Fibroblast of lung (primary cell): Measurements from ENCODE around the gene PACRG. TPM values are rescaled to one million over a fixed set of nuclear protein-coding genes. Genes with fewer than 3 reads are reported as not detected.

Source experiments
- DNase-seq, 2 donors: peaks; one replicate each; pipeline versions ENCODE4 v3.0.0 to v3.0.0-alpha.2; 2010; ENCODE audit warnings: low read depth in 2 of 2
- H2AFZ ChIP-seq: 2 replicates; pipeline ENCODE4 v1.5.1; 2012; ENCODE audit warnings: low read length, control low read depth, inconsistent platforms
- H3K27ac ChIP-seq: 2 replicates; pipeline ENCODE4 v1.5.1; 2011; ENCODE audit warnings: low read length, control low read depth; ENCODE audit not compliant: insufficient read depth
- H3K27me3 ChIP-seq: 2 replicates; pipeline ENCODE4 v1.5.1; 2011; ENCODE audit warnings: mild to moderate bottlenecking, low read length; ENCODE audit not compliant: control insufficient read depth, insufficient read depth
- H3K36me3 ChIP-seq: 2 replicates; pipeline ENCODE4 v1.5.1; 2011; ENCODE audit warnings: low read length; ENCODE audit not compliant: control insufficient read depth, insufficient read depth
- H3K4me1 ChIP-seq: 2 replicates; pipeline ENCODE4 v1.5.1; 2011; ENCODE audit warnings: low read length; ENCODE audit not compliant: control insufficient read depth, insufficient read depth; ENCODE audit errors: extremely low read depth
- H3K4me2 ChIP-seq: 2 replicates; pipeline ENCODE4 v1.5.1; 2011; ENCODE audit warnings: low read length, control low read depth; ENCODE audit not compliant: insufficient read depth; ENCODE audit errors: extremely low read depth
- H3K4me3 ChIP-seq, 4 experiments: fragments of 200-600 bp in 1 of 4; sonication (generic) in 1 of 4; replicated peaks in 1 of 4; 2 replicates each; pipeline ENCODE4 v1.5.1; 2011 to 2016; ENCODE audit warnings: low read length in 4 of 4, low read depth in 3 of 4, mild to moderate bottlenecking in 3 of 4, control low read depth in 2 of 4, inconsistent platforms in 1 of 4, mixed read lengths in 1 of 4; ENCODE audit not compliant: insufficient read depth in 1 of 4; ENCODE audit errors: control extremely low read depth in 1 of 4
- H3K79me2 ChIP-seq: 2 replicates; pipeline ENCODE4 v1.5.1; 2012; ENCODE audit warnings: mild to moderate bottlenecking, low read length, inconsistent platforms; ENCODE audit not compliant: control insufficient read depth, insufficient read depth
- H3K9ac ChIP-seq: 2 replicates; pipeline ENCODE4 v1.5.1; 2011; ENCODE audit warnings: mild to moderate bottlenecking, low read length, control low read depth; ENCODE audit not compliant: insufficient read depth
- H3K9me3 ChIP-seq: 2 replicates; pipeline ENCODE4 v1.5.1; 2012; ENCODE audit warnings: low read depth, low read length; ENCODE audit not compliant: control insufficient read depth, insufficient read depth
- H4K20me1 ChIP-seq: 2 replicates; pipeline ENCODE4 v1.5.1; 2011; ENCODE audit warnings: low read length; ENCODE audit not compliant: control insufficient read depth, insufficient read depth; ENCODE audit errors: extremely low read depth
- EZH2 ChIP-seq: IDR thresholded peaks from 2 replicates; pipeline ENCODE4 v1.5.1; 2012; ENCODE audit warnings: low read length, control low read depth, mild to moderate bottlenecking; ENCODE audit errors: missing control alignments
- polyA plus RNA-seq, 2 donors: library from polyadenylated mRNA; depleted of rRNA in 1 of 2; stranded (reverse) in 1 of 2; unstranded in 1 of 2; fragments of >200 nt; gene quantifications; 2 replicates each; pipeline ENCODE4 v1.2.1, GENCODE V29; 2011 to 2012; ENCODE audit warnings: missing spikeins in 1 of 2
- total RNA-seq: library from RNA; depleted of rRNA; stranded (reverse); fragments of >200 nt; gene quantifications from 2 replicates; pipeline ENCODE4 v1.2.1, GENCODE V29; 2014
- TF ChIP-seq, protein P1 (sequence below), 2 donors: IDR thresholded peaks in 1 of 2; conservative IDR thresholded peaks in 1 of 2; 1 replicate in 1 of 2; 2 replicates in 1 of 2; pipeline ENCODE4 v1.5.1; 2011 to 2012; ENCODE audit warnings: low read length in 2 of 2, control low read depth in 1 of 2, inconsistent platforms in 1 of 2, low read depth in 1 of 2, mild to moderate bottlenecking in 1 of 2

PACRG gene
- total and polyA plus RNA-seq, 2 donors (not counting 1 experiment from before 2014, with no cell fraction given) = 0.30 to 0.66 TPM

DNA sequence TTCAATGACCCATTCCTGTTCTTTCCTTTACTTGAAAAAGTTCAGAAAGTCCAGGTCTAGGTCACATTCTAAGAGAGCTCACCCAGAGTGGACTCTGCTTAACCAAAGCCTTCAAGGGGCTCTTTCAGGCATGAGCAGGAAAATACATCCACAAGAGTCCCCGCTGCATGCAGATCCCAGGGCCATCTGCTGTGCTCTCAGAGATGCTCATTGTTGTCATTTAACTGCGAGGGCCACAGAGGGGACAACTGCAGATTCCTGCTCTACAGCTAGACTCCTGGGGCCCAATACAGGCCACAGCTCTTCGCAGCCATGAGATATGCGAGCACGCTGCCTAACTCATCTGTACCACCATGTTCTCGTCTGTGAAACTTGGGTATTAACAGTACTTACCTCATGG, 391.2 kb downstream of the PACRG start:
- H3K4me1 ChIP-seq = no peaks in the 10 kb centered on the region
- H3K27me3 ChIP-seq = no peaks in the 10 kb centered on the region
- H3K9ac ChIP-seq = no peak overlapping the region
- no peaks in the 10 kb centered on the region for H3K79me2 ChIP-seq
- no peaks in the 10 kb centered on the region for H3K9me3 ChIP-seq
- no peak overlapping the region for H3K4me3 ChIP-seq
- no peaks in the 10 kb centered on the region for H3K36me3 ChIP-seq
- no peaks in the 10 kb centered on the region for H4K20me1 ChIP-seq
- H3K27ac ChIP-seq = no peak overlapping the region
- DNase-seq = no peak
- no peak overlapping the region for H2AFZ ChIP-seq
- no peak overlapping the region for H3K4me2 ChIP-seq
- TF ChIP-seq EZH2 = no peak
- TF ChIP-seq, protein P1, sequence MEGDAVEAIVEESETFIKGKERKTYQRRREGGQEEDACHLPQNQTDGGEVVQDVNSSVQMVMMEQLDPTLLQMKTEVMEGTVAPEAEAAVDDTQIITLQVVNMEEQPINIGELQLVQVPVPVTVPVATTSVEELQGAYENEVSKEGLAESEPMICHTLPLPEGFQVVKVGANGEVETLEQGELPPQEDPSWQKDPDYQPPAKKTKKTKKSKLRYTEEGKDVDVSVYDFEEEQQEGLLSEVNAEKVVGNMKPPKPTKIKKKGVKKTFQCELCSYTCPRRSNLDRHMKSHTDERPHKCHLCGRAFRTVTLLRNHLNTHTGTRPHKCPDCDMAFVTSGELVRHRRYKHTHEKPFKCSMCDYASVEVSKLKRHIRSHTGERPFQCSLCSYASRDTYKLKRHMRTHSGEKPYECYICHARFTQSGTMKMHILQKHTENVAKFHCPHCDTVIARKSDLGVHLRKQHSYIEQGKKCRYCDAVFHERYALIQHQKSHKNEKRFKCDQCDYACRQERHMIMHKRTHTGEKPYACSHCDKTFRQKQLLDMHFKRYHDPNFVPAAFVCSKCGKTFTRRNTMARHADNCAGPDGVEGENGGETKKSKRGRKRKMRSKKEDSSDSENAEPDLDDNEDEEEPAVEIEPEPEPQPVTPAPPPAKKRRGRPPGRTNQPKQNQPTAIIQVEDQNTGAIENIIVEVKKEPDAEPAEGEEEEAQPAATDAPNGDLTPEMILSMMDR (conservative IDR thresholded peaks at IDR 0.05 in 1 of 2, IDR thresholded peaks at IDR 0.05 in 1 of 2; ENCODE audit: low read depth in 1 of 2, low read length in 2 of 2) = no peak

DNA sequence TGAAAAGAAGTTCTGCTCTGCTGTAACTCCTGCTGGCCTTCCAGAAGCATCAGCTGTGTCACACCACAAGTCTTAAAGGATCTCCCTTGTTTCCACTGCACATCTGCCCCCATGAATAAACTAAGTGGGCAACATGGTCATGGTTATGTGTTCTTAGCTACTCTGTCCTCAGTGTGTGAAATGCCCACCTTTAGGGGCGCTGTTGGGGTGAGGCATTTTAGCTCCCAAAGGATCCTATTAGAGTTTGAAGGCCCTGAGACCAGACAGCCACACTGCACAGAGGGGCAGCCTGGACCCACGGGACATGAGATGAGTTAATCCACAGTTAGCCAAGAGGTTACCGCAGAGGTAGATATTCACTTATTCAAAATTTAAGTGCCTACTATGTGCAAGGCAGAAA, 392.4 kb downstream of the PACRG start:
- H4K20me1 ChIP-seq = no peaks in the 10 kb centered on the region
- no peak overlapping the region for H3K9ac ChIP-seq
- no peak overlapping the region for H3K27ac ChIP-seq
- no peaks in the 10 kb centered on the region for H3K4me1 ChIP-seq
- no peak overlapping the region for H2AFZ ChIP-seq
- no peaks in the 10 kb centered on the region for H3K36me3 ChIP-seq
- no peaks in the 10 kb centered on the region for H3K27me3 ChIP-seq
- H3K9me3 ChIP-seq = no peaks in the 10 kb centered on the region
- no peak overlapping the region for H3K4me2 ChIP-seq
- no peak for TF ChIP-seq EZH2
- TF ChIP-seq, protein P1 (conservative IDR thresholded peaks at IDR 0.05 in 1 of 2, IDR thresholded peaks at IDR 0.05 in 1 of 2; ENCODE audit: low read depth in 1 of 2, low read length in 2 of 2) = no peak
- no peaks in the 10 kb centered on the region for H3K79me2 ChIP-seq
- DNase-seq = no peak
- no peak overlapping the region for H3K4me3 ChIP-seq

DNA sequence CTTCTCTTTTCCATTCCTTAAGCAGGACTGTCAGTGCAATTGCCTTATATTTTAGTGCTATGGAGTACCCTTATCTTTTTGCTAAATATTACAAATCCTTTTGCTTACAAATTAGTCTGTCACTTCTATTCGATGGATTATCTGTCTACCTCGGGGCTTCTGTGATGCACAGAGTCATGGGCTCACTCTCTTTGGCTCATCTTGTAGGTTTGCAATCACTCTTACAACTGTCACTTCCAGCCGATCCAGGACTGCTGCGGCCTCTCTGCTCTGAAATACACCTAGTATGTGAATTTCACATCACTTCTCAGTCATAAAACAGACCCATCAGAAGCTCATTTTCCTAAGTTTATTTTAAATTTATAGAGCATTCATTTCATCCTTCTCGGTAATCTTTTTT, 393.5 kb downstream of the PACRG start:
- no peak overlapping the region for H3K9ac ChIP-seq
- H2AFZ ChIP-seq = no peak overlapping the region

More for the DNA sequence above, 393.5 kb downstream of the PACRG start:
- no peaks in the 10 kb centered on the region for H3K9me3 ChIP-seq
- H3K27me3 ChIP-seq = no peaks in the 10 kb centered on the region
- no peaks in the 10 kb centered on the region for H4K20me1 ChIP-seq
- no peaks in the 10 kb centered on the region for H3K79me2 ChIP-seq
- H3K4me1 ChIP-seq = no peaks in the 10 kb centered on the region
- no peak for TF ChIP-seq EZH2
- TF ChIP-seq, protein P1 (conservative IDR thresholded peaks at IDR 0.05 in 1 of 2, IDR thresholded peaks at IDR 0.05 in 1 of 2; ENCODE audit: low read depth in 1 of 2, low read length in 2 of 2) = no peak
- no peak overlapping the region for H3K4me3 ChIP-seq
- H3K4me2 ChIP-seq = no peak overlapping the region
- DNase-seq = no peak
- H3K36me3 ChIP-seq = no peaks in the 10 kb centered on the region
- H3K27ac ChIP-seq = no peak overlapping the region
